Measurements from ENCODE around the gene ARID1B. TPM values are rescaled to one million over a fixed set of nuclear protein-coding genes. Genes with fewer than 3 reads are reported as not detected.

The ARID1B gene
- total and polyA plus RNA-seq, 9 of the 15 experiments (the other 6 are each of a cell fraction or from before 2014, with no cell fraction given) = 12.5 to 50.5 (median 25.8) TPM

DNA sequence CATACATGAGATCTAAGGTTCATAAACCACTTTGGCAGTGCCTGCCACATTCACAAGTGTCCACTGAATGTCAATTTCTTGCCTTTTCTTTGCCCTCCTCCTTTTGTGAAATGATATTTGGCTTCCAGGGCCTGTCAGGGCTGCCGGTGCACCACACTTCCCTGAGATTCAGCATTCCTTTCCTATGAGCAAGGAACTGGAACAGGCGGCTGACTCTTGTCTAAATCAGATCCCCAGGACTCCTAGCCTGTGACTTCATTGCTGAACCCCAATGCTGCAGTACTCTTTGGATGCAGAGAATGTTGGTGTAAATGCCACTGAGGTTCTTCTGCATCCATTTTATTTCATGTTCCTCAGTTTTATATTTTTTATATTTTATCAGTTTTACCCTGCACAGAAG, 172.2 kb downstream of the ARID1B start (continued):
- TF ChIP-seq, protein P1, sequence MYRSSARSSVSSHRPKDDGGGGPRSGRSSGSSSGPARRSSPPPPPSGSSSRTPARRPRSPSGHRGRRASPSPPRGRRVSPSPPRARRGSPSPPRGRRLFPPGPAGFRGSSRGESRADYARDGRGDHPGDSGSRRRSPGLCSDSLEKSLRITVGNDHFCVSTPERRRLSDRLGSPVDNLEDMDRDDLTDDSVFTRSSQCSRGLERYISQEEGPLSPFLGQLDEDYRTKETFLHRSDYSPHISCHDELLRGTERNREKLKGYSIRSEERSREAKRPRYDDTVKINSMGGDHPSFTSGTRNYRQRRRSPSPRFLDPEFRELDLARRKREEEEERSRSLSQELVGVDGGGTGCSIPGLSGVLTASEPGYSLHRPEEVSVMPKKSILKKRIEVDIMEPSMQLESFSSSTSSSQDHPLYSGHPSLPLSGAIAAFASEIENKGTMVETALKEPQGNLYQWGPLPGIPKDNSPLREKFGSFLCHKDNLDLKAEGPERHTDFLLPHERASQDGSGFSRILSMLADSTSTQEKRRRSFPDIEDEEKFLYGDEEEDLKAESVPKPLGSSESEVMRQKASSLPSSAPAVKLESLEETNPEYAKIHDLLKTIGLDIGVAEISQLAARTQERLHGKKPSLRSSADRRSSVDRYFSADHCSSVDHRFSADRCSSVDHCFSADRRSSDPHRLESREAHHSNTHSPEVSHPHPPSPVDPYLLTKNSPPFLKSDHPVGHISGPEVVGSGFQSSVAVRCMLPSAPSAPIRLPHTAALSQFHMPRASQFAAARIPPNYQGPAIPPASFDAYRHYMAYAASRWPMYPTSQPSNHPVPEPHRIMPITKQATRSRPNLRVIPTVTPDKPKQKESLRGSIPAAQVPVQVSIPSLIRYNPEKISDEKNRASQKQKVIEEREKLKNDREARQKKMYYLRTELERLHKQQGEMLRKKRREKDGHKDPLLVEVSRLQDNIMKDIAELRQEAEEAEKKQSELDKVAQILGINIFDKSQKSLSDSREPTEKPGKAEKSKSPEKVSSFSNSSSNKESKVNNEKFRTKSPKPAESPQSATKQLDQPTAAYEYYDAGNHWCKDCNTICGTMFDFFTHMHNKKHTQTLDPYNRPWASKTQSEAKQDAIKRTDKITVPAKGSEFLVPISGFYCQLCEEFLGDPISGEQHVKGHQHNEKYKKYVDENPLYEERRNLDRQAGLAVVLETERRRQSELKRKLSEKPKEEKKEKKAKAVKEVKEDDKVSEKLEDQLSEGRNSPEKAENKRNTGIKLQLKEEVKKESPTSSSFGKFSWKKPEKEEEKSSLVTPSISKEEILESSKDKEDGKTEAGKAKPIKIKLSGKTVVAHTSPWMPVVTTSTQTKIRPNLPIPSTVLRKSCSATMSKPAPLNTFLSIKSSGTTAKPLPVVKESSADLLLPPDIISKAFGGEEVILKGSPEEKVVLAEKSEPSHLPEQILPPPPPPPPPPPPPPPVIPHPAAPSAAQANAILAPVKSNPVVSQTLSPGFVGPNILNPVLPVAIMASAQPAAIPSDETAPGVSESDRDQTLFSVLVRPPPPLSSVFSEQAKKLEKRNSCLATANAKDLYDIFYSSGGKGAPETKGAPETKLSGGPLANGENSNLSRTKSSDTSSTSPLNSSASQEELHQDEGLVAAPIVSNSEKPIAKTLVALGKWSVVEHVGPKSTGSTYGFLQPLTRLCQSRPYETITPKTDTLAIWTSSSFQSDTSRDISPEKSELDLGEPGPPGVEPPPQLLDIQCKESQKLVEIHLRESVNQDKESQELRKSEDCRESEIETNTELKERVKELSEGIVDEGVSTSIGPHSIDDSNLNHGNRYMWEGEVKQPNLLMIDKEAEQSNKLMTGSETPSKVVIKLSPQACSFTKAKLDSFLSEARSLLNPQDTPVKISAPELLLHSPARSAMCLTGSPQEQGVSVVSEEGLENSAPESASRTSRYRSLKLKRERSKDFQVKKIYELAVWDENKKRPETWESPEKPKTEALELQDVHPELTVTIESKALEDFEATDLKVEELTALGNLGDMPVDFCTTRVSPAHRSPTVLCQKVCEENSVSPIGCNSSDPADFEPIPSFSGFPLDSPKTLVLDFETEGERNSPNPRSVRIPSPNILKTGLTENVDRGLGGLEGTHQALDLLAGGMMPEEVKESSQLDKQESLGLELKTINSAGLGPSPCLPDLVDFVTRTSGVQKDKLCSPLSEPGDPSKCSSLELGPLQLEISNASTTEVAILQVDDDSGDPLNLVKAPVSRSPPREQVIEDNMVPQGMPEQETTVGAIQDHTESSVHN (IDR thresholded peaks at IDR 0.05; ENCODE audit: borderline replicate concordance in 1 of 2, low read depth in 1 of 2) = no peak
- TF ChIP-seq GTF2B (IDR thresholded peaks at IDR 0.05; ENCODE audit: extremely low read depth, insufficient read length) (no peak), ZNF764 (CRISPR knock-in tag; IDR thresholded peaks at IDR 0.05; ENCODE audit: low read depth) (no peak), MCM3 (IDR thresholded peaks at IDR 0.05) (no peak), GATAD2B (IDR thresholded peaks at IDR 0.05; ENCODE audit: borderline replicate concordance) (no peak), POLR2H (tag; IDR thresholded peaks at IDR 0.05; ENCODE audit: low read depth) (no peak), SRSF3 (IDR thresholded peaks at IDR 0.05; ENCODE audit: insufficient read depth, low read length) (no peak)
- TF ChIP-seq, protein P2, sequence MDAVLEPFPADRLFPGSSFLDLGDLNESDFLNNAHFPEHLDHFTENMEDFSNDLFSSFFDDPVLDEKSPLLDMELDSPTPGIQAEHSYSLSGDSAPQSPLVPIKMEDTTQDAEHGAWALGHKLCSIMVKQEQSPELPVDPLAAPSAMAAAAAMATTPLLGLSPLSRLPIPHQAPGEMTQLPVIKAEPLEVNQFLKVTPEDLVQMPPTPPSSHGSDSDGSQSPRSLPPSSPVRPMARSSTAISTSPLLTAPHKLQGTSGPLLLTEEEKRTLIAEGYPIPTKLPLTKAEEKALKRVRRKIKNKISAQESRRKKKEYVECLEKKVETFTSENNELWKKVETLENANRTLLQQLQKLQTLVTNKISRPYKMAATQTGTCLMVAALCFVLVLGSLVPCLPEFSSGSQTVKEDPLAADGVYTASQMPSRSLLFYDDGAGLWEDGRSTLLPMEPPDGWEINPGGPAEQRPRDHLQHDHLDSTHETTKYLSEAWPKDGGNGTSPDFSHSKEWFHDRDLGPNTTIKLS (IDR thresholded peaks at IDR 0.05; ENCODE audit: borderline replicate concordance, low read depth) = no peak
- TF ChIP-seq, protein P3, sequence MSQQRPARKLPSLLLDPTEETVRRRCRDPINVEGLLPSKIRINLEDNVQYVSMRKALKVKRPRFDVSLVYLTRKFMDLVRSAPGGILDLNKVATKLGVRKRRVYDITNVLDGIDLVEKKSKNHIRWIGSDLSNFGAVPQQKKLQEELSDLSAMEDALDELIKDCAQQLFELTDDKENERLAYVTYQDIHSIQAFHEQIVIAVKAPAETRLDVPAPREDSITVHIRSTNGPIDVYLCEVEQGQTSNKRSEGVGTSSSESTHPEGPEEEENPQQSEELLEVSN (IDR thresholded peaks at IDR 0.05; ENCODE audit: borderline replicate concordance in 1 of 2, extremely low read depth in 1 of 2, insufficient read depth in 1 of 2, insufficient read length in 1 of 2, low read depth in 1 of 2, low read length in 1 of 2, poor library complexity in 1 of 2, severe bottlenecking in 1 of 2) = no peak
